AG04450 (cell line): ENCODE data around the gene SGTA. TPM values are rescaled to one million over a fixed set of nuclear protein-coding genes. Genes with fewer than 3 reads are reported as not detected.

Experiments
- CTCF ChIA-PET: fragments of 300-600, 350-600 bp; formaldehyde crosslinking; extraction: SDS; loops from one replicate; lab custom pipeline; 2022; ENCODE audit warnings: antibody characterized with exemption, inconsistent platforms; lab: Charles Lee
- POLR2A ChIA-PET: fragments of 350-600 bp; formaldehyde crosslinking; extraction: SDS; loops from one replicate; lab custom pipeline; 2021; ENCODE audit warnings: antibody characterized with exemption, inconsistent platforms; lab: Yijun Ruan, JAX
- DNase-seq: peaks from one replicate; pipeline ENCODE4 v3.0.0-alpha.2; 2011; ENCODE audit warnings: low read depth, low spot score
- H3K27ac ChIP-seq: one replicate; pipeline ENCODE4 v1.5.1; 2012; ENCODE audit warnings: low read depth, low read length, control low read depth
- H3K27me3 ChIP-seq: one replicate; pipeline ENCODE4 v1.6.0; 2012; ENCODE audit warnings: low read length; ENCODE audit not compliant: control insufficient read depth, insufficient read depth
- H3K4me3 ChIP-seq: 2 replicates; pipeline ENCODE4 v1.5.1; 2011; ENCODE audit warnings: mild to moderate bottlenecking, low read depth, low read length, control low read depth
- H3K9me3 ChIP-seq: 2 replicates; pipeline ENCODE4 v1.5.1; 2012; ENCODE audit warnings: low read length; ENCODE audit not compliant: control insufficient read depth, insufficient read depth
- CTCF ChIP-seq: IDR thresholded peaks from 2 replicates; pipeline ENCODE4 v1.5.1; 2011; ENCODE audit warnings: low read depth, low read length, control low read depth, inconsistent platforms
- polyA plus RNA-seq: library from polyadenylated mRNA; depleted of rRNA; stranded (reverse); fragments of >200 nt; gene quantifications from 2 replicates; pipeline ENCODE4 v1.2.3, GENCODE V29; 2011

SGTA gene
- polyA plus RNA-seq, 1 experiment = 44.0 TPM

GRCh38 chr19:2763687-2764086, 19.4 kb downstream of the SGTA start:
- CTCF ChIA-PET = no interaction called here

GRCh38 chr19:2762783-2763496, 20.1 kb downstream of the SGTA start:
- H3K27me3 ChIP-seq = no peaks in the 10 kb centered on the region
- POLR2A ChIA-PET = no interaction called here
- CTCF ChIA-PET = no interaction called here
- no peak overlapping the region for H3K27ac ChIP-seq
- no peak for DNase-seq
- no peaks in the 10 kb centered on the region for H3K9me3 ChIP-seq
- no peak overlapping the region for H3K4me3 ChIP-seq
- no peak for TF ChIP-seq CTCF

More at GRCh38 chr19:2763687-2764086, 19.4 kb downstream of the SGTA start:
- Histone ChIP-seq H3K27me3 (no peaks in the 10 kb centered on the region), H3K4me3 (no peak overlapping the region), H3K27ac (no peak overlapping the region), H3K9me3 (no peaks in the 10 kb centered on the region)
- POLR2A ChIA-PET = no interaction called here
- no peak for DNase-seq
- TF ChIP-seq CTCF = no peak

- H3K27me3 ChIP-seq = no peaks in the 10 kb centered on the region
- H3K4me3 ChIP-seq = no peak overlapping the region
- no peak for TF ChIP-seq CTCF
- H3K9me3 ChIP-seq = no peaks in the 10 kb centered on the region
- POLR2A ChIA-PET = no interaction called here
- CTCF ChIA-PET = no interaction called here
- no peak overlapping the region for H3K27ac ChIP-seq
- DNase-seq = no peak
Measured at GRCh38 chr19:2761876-2762782, 20.9 kb downstream of the SGTA start.

GRCh38 chr19:2761309-2761677, 21.8 kb downstream of the SGTA start:
- TF ChIP-seq CTCF = no peak
- no peak for DNase-seq
- ChIA-PET POLR2A (no interaction called here), CTCF (no interaction called here)
- no peak overlapping the region for H3K27ac ChIP-seq
- H3K4me3 ChIP-seq = no peak overlapping the region
- H3K9me3 ChIP-seq = no peaks in the 10 kb centered on the region
- H3K27me3 ChIP-seq = no peaks in the 10 kb centered on the region

DNA sequence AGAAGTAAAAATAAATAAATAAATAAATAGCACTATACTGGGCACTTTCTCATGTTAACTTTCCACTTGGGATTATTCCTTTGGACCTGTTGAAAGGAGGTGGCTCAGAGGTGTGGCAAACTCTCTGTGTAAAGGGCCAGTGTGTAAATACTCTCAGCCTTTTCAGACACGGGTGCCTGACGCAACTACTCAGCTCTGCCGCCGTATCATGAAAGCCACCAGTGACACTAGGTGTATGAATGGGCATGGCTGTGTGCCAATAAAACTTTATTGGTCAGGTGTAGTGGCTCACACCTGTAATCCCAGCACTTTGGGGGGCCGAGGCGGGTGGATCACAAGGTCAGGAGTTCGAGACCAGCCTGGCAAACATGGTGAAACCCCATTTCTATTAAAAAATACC, 23.1 kb downstream of the SGTA start:
- no peak overlapping the region for H3K27ac ChIP-seq
- POLR2A ChIA-PET = no interaction called here
- CTCF ChIA-PET = no interaction called here

More for the DNA sequence above, 23.1 kb downstream of the SGTA start:
- Histone ChIP-seq H3K27me3 (no peaks in the 10 kb centered on the region), H3K4me3 (no peak overlapping the region), H3K9me3 (no peaks in the 10 kb centered on the region; the same call in 1 of the 2 replicates)
- no peak for DNase-seq
- no peak for TF ChIP-seq CTCF
